GM19372 (cell line): Measurements from ENCODE around the gene LGALS9.
"Not testable (repeated sequence)": the region's sequence is repeated elsewhere in the genome, so short reads cannot be mapped to it uniquely, and the experiment has no call there.

Source experiments
- ATAC-seq: cut with Tn5 transposase; IDR thresholded peaks from one replicate; pipeline ENCODE4 v1.9.1; 2021; ENCODE audit warnings: mild to moderate bottlenecking, low read depth, moderate library complexity; ENCODE audit not compliant: unreplicated experiment

Gene LGALS9

DNA sequence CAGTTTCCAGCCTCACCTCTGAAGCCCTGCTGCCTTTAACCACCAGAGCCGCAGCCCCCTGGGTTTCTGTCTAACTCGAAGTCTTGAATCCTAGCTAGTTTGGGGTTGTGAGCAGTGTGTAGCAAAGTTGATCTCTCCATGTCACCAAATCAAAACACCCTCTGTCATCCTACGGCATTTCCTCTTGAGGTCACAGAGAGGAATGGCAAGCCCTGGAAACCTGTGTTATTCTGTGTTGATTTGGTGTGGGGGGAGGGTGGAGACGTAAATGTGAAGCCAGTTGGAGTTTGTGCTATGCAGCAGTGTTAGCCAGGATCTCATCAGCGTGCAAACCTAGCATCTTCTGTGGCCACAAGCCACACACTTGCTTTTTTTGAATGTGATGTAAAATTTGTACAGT lies 5.1 kb upstream of the LGALS9 start:
- ATAC-seq, result no peak

DNA sequence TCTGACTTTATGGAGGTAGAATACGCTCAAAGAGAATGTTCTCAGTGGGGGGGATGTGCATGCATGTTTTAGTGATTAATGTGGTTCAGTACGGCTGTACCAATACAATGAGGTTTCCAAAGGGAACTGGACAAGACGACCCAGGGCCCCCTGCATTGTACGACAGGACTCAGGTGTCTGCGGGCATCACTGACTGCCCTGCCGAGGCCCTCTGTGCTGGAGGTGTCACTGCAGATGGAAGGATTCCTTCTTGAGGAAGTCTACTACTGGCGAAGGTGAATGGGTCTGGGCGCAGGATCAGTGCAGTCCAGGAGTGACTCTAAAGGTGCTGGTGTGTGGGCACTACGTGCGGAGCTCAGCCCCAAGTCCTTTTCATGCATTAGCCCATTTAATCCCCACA lies 3.5 kb upstream of the LGALS9 start:
- ATAC-seq, result no peak

DNA sequence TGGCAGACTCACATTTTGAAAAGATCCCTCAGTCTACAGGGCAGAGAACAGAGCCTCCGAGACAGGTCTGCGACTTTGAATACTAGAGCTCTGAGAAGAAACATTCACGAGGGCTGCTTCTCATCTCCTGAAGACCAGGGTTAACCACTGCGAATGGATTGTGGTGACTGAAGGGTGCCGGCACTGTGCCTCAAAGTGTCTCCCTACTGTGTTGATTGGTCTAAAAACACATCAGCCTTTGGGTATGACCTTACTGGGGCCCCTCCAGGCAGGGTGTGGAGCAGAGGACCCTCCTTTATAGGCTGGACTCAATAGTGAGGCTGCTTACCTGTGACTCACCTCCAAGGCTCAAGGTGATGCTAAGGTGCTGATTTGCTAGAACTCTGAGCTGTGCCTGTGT lies 2.6 kb upstream of the LGALS9 start:
- ATAC-seq, result no peak

DNA sequence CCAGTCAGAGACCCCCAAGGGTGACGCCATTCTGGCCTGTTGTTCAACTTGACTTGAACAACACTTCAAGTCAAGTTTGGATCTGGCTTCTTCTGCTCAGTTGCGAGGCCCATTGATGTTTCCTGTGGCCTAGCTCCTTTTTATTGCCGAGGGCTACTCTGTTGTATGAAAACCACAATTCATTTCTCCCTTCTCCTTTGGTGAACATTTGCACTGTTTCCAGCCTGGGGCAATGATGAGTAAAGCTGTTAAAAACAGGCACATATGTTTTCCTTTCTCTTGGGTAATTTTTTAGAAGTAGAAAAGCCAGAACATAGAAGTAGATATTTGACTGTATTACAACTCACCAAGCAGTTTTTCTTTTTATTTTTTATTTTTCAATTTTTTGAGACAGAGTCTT lies 1.7 kb upstream of the LGALS9 start:
- not testable (repeated sequence) for ATAC-seq

DNA sequence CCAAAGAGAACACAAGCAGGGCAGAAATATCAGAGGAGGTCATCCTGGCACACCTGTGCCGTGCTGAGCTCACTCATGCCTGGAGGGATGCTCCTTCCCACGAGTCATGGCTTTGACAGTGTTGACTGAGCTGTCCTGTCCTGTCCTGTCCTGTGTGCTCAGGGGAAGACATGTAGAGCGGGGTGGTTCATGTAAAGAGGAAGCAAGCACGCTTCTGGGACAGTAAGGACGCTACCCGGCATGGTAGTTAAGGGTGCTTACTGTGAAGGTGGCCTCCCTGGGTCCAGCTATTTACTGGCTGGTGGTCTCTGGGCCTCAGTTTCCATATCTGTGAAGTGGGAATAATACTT lies 398 bp downstream of the LGALS9 start:
- ATAC-seq, result peak; percentile 40

DNA sequence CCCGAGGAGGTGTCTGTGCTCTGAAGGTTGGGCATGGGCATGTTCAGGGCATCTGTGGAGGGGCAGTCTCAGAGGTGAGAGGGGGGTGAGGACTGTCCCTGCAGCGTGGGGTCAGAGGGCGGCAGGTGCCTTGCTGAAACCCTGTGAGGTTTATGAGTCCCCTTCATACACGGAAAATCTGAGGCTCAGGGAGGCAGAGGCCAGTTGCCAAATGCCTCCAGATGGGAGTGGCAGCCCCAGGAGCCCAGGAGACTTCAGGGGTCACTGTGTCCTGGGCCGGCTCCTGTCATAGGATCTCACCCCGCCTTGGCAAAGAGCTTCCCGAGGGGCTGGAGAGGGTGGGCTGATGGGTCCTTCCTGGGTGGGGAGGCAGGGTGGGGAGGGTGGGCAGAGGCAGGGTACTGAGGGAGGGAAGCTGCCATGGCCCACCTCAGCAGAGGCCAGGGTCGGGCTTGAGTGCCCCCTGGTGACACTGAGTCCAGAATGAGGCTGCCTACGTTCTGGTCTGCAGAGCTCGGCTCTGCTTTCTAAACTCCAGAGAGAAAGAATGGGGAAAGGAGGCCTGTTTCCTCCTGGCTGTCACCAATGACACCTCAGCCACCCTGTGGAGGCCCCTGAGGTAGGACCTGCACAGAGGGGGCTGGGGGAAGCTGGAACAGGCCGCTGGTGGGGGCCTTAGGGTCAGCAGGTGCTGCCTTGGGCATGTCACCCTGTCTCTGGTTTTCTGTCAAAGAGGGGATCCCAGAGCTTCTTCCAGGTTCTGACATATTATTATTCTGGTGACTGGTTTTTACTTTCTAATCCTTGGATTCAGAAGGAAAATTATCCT lies 1.1 kb downstream of the LGALS9 start:
- ATAC-seq, result no peak

DNA sequence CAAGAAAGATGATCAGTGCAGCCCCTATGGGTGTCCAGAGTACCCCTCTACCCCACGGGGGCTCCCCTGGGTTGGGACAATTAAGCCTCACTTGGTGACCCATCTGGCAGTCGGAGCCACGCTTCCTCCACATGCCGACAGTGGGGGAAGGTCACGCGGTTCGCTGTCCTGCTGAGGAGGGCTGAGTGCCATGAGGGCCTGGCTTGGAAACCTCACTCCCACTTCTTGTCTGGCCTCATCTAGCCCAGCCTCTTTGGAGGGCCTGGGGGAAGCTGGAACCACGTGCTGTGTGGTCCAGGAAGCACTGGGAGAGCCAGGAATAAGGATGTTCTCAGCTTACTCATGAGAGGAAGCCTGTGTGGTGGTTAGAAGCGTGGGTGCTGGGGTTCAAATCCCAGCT lies 1.8 kb downstream of the LGALS9 start:
- ATAC-seq, result not testable (repeated sequence)

DNA sequence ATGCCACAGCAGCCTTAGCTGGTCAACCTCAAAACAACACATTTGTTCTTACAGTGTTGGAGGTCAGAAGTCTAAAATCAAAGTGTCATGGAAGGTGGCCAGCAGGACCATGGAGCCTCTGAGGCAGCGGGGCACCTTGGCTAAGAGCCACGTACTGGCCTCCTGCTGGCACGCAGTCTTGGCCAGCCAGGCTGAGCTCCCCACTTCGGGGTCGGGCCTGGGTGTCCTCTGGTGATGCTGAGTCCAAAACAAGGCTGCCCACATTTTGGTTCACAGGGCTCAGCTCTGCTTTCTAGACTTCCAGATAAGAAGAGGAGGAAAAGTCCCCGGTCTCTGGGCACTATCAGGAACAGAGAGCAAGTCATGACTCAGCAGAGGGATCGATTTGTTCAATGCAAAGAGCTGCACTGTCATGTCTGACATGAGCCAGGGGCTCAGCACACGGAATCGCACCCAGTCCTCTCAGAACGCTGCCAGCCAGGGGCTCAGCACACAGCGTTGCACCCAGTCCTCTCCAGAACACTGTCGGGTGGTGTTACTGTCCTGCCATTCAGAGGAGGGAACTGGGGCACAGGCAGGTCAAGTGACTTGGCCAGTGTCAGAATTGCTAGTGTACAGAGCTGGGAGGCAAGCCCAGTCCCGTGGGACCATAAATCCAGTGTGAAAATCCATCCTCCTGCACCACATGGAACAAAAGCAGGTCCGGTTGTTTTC lies 2.5 kb downstream of the LGALS9 start:
- ATAC-seq, result no peak

DNA sequence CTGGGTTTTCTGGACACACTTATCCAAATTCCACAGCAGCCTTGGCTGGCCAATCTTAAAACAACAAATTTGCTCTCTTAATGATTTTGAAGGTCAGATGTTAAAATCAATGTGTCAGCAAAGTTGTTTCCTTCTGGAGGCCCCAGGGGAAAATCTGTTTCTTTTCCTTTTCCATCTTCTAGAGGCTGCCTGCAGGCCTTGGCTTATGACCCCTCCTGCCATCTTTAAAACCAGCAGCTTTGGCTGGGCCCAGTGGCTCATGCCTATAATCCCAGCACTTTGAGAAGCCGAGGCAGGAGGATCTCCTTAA lies 3.0 kb downstream of the LGALS9 start:
- no peak for ATAC-seq

DNA sequence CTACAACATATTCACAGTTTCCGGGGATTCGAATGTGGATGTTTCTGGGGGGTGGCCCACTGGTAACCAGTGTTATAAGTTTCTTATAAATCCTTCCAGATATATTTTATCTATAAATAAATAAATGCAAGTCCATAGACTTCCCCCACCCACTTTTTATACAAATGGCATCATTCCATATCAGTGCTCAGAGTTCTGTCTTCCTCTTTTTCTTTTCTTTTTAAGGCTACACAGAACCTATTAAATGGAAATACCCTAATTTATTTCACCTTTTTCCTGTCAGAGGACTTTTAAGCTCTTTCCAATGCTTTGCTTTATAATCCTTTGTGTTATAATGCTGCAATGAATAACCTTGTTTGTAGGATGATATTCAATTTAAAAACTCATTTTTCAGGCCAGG lies 3.8 kb downstream of the LGALS9 start:
- no peak for ATAC-seq

DNA sequence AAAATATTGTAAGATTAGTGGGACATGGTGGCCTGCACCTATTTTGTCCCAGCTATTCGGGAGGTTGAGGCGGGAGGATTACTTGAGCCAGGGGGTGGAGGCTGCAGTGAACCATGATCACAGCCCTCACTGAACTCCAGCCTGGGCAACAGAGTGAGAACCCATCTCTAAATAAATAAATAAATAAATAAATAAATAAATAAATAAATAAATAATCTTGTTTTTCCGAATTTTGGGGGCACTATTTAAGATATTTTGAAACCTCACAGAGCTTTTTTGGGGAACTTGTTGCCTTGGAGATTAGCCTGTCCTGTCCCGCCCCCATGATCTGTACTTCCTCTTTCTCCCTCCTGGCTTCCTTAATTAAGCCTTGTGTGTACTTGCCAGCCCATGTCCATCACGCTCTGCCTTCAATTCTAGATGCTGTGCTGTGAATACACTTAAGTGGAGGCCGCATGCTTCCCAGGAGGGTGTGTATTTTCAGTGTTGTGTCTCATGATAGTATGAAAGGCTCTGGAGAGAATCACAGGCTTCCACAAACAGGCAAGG lies 4.4 kb downstream of the LGALS9 start:
- no peak for ATAC-seq

DNA sequence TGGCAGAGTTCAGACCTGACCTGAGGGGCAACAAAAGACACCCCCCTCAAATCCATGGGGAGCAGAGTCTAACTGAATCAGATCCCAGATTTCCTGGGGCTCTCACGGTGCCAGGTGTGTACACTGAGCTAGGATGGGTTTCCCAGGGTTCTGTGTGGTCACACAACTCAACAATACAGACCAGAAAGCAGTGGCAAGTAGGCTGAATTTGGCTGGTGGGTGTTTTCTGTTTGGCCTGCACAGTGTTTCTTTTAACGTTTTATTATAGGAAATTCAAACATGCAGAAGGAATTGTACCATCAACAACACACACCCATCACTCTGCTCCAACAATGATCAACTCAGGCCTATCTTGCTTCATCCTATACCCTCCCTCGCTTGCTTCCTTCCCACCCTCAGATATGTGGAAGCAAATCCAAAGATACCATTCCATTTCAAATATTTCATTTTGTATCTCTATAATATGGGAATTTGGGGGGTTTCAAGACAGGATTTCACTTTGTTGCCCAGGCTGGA lies 5.1 kb downstream of the LGALS9 start:
- not testable (repeated sequence) for ATAC-seq

DNA sequence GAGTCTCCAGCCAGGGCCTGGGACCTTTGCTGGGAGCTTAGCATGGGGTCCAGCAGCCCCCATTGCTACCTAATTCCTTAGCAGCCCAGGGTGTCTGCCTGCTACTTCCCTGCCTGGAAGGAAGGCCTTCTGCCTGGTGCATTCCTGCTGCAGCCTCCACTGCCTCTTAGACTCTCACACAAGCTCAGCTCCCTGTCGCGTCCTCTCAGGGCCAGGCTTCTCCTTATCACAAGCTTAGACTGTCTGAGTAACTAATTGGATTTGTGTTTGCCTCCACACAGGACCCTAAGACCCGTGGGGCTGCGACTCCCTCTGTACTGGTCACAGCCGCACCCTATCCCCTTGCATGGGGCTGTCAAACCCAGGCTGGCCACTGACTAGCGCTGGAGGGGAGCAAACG lies 6.8 kb downstream of the LGALS9 start:
- not testable (repeated sequence) for ATAC-seq

DNA sequence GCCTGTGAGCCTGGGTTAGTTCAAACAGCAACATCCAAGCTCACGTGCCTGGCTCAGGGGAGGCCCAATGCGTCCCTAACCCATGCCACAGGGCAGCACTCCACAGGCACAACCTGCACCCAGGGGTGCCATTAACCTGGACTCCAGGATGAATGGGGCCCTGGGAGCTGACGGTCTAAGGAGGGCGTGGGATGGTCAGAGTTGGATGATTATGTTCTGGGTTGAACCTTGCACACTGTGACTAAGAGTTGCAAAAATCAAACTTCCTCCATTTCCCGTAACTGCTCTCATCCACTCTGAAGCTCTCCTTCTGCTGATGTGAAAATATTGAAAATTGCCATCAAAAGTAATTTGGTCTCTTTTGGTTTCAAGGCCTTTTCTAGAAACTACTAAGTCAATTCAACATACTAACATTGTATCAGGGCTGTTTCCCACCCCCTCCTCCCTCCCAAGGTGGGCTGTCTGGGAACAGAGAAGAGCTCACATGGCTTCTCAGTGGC lies 7.5 kb downstream of the LGALS9 start:
- not testable (repeated sequence) for ATAC-seq

DNA sequence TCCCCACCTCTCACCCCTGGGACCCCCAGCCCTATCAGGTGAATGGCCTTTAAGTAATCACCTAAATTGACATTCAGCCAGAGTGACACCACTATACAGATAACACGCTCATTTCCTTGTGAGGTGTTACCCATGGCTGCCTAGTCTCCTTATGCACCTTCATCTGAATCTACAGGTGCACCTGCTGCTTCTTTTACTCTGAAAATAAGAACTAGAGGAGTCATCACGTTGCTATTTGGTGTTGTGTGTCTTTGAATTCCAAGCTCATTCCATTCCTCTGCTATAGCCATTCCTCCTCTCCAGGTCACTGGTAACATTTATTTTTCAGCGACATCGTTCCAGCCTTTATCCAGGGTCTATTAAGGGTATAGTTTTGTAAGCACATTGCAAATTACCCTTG lies 9.8 kb downstream of the LGALS9 start:
- ATAC-seq, result no peak

DNA sequence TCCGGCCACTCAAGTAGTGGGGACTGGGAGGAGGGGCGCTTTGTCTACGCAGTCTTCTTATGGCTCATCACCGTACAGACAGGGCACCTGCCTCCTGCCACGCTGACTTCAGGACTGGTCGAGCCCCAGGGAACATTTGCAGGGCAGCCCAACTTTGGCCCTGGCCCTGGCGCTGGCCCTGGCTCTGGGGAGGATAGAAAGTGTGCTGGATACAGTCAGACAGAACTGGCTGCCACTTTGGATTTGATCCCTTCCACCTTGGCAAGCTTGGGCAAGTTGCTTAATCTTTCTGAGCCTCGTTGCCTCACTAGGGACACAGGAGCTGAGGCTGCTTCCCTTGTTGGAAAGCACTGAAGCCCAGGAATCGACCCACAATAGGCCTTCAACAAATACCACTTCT lies 13.6 kb downstream of the LGALS9 start:
- ATAC-seq, result no peak

DNA sequence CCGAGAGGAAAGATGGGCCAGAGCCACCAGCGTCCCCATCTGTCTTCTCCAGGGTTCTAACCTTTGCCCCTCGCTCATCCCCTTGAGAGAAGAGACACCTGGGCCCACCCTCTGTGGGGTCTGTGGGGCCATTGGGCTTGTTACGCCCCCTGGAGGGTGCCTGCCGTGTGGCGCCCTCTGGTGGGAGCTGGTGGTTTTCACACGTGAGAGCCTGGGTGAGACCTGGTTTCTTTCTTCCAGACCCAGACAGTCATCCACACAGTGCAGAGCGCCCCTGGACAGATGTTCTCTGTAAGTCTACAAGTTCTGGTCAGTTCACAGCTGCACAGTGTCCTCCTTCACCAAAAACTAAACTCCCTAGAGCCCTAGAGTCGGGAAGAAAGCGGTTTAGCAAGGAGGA lies 14.6 kb downstream of the LGALS9 start:
- not testable (repeated sequence) for ATAC-seq

DNA sequence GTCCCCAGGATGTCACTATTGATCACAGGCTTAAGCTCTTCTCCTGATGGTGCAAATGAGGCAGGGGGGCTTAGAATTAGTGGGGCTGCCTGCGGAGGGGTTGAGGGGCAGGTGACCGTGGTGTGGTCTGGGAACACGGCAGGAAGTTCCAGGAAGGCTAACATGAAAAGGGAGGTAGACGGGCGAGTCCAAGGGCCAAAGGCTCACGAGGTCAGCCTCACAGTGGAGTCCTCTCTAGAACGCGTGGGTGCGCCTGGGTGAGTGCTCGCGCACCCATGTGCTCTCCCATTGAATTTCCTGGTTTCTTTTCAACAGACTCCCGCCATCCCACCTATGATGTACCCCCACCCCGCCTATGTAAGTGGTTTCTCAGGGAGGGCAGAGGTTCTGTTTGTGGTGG lies 15.2 kb downstream of the LGALS9 start:
- no peak for ATAC-seq

DNA sequence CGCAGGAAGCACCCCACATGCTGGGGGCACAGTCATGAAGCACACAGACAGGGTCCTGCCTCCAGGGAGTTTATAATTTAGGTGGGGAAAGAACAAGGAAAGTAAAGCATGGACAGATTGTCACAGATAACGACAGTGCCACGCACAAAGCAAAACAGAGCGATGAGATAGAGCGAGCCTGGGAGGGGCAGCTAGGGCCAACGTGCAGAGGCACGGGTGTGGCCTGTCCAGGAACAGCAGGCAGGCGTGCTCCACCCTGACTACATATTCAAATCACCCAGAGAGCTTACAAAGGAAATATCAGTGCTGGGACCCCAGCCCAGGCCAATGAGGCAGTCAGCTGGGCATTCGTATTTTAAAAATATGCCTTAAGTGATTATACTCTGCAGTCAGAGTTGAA lies 16.8 kb downstream of the LGALS9 start:
- no peak for ATAC-seq

DNA sequence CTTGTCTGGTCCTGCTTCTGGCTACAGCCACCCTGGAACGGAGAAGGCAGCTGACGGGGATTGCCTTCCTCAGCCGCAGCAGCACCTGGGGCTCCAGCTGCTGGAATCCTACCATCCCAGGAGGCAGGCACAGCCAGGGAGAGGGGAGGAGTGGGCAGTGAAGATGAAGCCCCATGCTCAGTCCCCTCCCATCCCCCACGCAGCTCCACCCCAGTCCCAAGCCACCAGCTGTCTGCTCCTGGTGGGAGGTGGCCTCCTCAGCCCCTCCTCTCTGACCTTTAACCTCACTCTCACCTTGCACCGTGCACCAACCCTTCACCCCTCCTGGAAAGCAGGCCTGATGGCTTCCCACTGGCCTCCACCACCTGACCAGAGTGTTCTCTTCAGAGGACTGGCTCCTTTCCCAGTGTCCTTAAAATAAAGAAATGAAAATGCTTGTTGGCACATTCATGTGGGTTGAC lies 18.2 kb downstream of the LGALS9 start:
- not testable (repeated sequence) for ATAC-seq

DNA sequence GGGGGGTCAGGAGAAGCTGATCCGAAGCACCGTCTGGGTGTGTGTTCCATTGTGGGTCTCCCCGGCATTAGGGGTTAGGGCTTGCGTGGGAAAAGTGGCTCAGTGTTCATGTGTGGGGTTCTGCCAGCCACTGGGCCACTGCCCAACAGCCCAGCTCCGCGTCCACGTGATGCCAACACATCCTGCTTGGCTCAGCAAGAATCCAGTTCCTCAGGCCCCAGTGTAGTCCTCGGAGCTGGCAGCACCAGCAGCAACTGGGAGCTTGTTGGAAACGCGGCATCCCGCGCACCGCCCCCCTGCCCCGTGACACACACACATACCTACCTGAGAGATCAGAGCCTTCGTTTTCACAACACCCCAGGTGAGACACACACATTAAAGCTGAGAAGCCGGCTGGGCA lies 18.9 kb downstream of the LGALS9 start:
- ATAC-seq, result no peak
